ENCODE data around the gene LONRF2. TPM values are rescaled to one million over a fixed set of nuclear protein-coding genes. Genes with fewer than 3 reads are reported as not detected.
"Not testable (repeated sequence)": the region's sequence is repeated elsewhere in the genome, so short reads cannot be mapped to it uniquely, and the experiment has no call there.

Gene LONRF2
- total RNA-seq, 4 donors from 2014 or later = 2.3 to 4.8 (median 2.6) TPM

DNA sequence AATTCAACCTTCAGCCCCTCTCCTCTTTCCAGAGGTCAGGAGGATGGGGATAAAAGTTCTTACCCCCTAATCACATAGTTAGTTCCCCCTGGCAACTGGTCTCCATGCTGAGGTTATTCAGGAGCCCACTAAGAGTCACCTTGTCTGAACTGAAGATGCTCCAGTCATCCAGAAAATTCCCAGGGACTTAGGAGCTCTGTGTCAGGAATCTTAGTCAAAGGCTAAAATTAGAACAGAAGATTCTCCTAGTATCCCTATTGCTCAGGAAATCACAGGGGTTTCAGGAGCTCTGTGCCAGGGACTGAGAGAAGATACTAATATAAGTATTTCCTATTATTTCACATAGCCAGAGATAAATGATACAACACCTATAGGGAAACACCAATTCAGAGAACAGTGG, 37.3 kb upstream of the LONRF2 start:
- no peak overlapping the region for H3K4me3 ChIP-seq
- H3K27me3 ChIP-seq = no peaks in the 10 kb centered on the region
- in situ Hi-C loops (cut with MboI; ENCODE audit: low pct_ligation_motif_present in 1 of 4, low pct_unique_long_range_greater_than_20kb in 1 of 4, low sequenced_read_pairs in 3 of 4) = no loop called here
- H3K27ac ChIP-seq = no peak overlapping the region
- H3K9me3 ChIP-seq = no peaks in the 10 kb centered on the region
- TF ChIP-seq EP300 (IDR thresholded peaks at IDR 0.05; ENCODE audit: low read depth) (no peak), POLR2AphosphoS5 (IDR thresholded peaks at IDR 0.05) (no peak), POLR2A (IDR thresholded peaks at IDR 0.05) (no peak)
- TF ChIP-seq, protein P1, sequence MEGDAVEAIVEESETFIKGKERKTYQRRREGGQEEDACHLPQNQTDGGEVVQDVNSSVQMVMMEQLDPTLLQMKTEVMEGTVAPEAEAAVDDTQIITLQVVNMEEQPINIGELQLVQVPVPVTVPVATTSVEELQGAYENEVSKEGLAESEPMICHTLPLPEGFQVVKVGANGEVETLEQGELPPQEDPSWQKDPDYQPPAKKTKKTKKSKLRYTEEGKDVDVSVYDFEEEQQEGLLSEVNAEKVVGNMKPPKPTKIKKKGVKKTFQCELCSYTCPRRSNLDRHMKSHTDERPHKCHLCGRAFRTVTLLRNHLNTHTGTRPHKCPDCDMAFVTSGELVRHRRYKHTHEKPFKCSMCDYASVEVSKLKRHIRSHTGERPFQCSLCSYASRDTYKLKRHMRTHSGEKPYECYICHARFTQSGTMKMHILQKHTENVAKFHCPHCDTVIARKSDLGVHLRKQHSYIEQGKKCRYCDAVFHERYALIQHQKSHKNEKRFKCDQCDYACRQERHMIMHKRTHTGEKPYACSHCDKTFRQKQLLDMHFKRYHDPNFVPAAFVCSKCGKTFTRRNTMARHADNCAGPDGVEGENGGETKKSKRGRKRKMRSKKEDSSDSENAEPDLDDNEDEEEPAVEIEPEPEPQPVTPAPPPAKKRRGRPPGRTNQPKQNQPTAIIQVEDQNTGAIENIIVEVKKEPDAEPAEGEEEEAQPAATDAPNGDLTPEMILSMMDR (IDR thresholded peaks at IDR 0.05) = no peak
- no peak for DNase-seq
- intact Hi-C loops (cut with DNase I; ENCODE audit: low total_unique reads) = no loop called here
- H3K36me3 ChIP-seq = no peaks in the 10 kb centered on the region
- no peaks in the 10 kb centered on the region for H3K4me1 ChIP-seq

- H3K27ac ChIP-seq = no peak overlapping the region
- in situ Hi-C loops (cut with MboI; ENCODE audit: low pct_ligation_motif_present in 1 of 4, low pct_unique_long_range_greater_than_20kb in 1 of 4, low sequenced_read_pairs in 3 of 4) = no loop called here
- H3K9me3 ChIP-seq = no peaks in the 10 kb centered on the region
- DNase-seq = no peak
- TF ChIP-seq POLR2AphosphoS5 (IDR thresholded peaks at IDR 0.05) (no peak), POLR2A (IDR thresholded peaks at IDR 0.05) (no peak), EP300 (IDR thresholded peaks at IDR 0.05; ENCODE audit: low read depth) (no peak)
- TF ChIP-seq, protein P1 (IDR thresholded peaks at IDR 0.05) = no peak
- H3K4me1 ChIP-seq = no peaks in the 10 kb centered on the region
- 88 to 89% methylated on average over 2 of the region's 2 CpGs for WGBS, 2 donors (ENCODE audit: low coverage in 1 of 2)
- no peaks in the 10 kb centered on the region for H3K27me3 ChIP-seq
- no peak overlapping the region for H3K4me3 ChIP-seq
- intact Hi-C loops (cut with DNase I; ENCODE audit: low total_unique reads) = no loop called here
- no peaks in the 10 kb centered on the region for H3K36me3 ChIP-seq
Measured at GRCh38 chr2:100358554-100358953, 36.3 kb upstream of the LONRF2 start.

- no peak for TF ChIP-seq POLR2AphosphoS5 (IDR thresholded peaks at IDR 0.05)
- no peak for TF ChIP-seq EP300 (IDR thresholded peaks at IDR 0.05; ENCODE audit: low read depth)
- no peak for TF ChIP-seq POLR2A (IDR thresholded peaks at IDR 0.05)
- TF ChIP-seq, protein P1 (IDR thresholded peaks at IDR 0.05) = no peak
- no peak for DNase-seq
- Histone ChIP-seq H3K4me1 (no peaks in the 10 kb centered on the region), H3K27me3 (no peaks in the 10 kb centered on the region), H3K36me3 (no peaks in the 10 kb centered on the region), H3K4me3 (no peak overlapping the region), H3K27ac (no peak overlapping the region), H3K9me3 (no peaks in the 10 kb centered on the region)
- 78 to 80% methylated on average over 4 to 7 of the region's 7 CpGs for WGBS, 2 donors (ENCODE audit: low coverage in 1 of 2)
- intact Hi-C loops (cut with DNase I; ENCODE audit: low total_unique reads) (no loop called here), in situ Hi-C loops (cut with MboI; ENCODE audit: low pct_ligation_motif_present in 1 of 4, low pct_unique_long_range_greater_than_20kb in 1 of 4, low sequenced_read_pairs in 3 of 4) (no loop called here)
Measured at GRCh38 chr2:100352521-100352920, 30.2 kb upstream of the LONRF2 start.

GRCh38 chr2:100350661-100351185, 28.4 kb upstream of the LONRF2 start:
- H3K4me1 ChIP-seq = no peaks in the 10 kb centered on the region
- 49 to 66% methylated on average over 6 to 13 of the region's 13 CpGs for WGBS, 2 donors (ENCODE audit: low coverage in 1 of 2)
- no peaks in the 10 kb centered on the region for H3K27me3 ChIP-seq
- in situ Hi-C loops (cut with MboI; ENCODE audit: low pct_ligation_motif_present in 1 of 4, low pct_unique_long_range_greater_than_20kb in 1 of 4, low sequenced_read_pairs in 3 of 4) (no loop called here), intact Hi-C loops (cut with DNase I; ENCODE audit: low total_unique reads) (no loop called here)
- no peaks in the 10 kb centered on the region for H3K9me3 ChIP-seq
- DNase-seq = no peak
- H3K4me3 ChIP-seq = no peak overlapping the region
- no peaks in the 10 kb centered on the region for H3K36me3 ChIP-seq
- H3K27ac ChIP-seq = no peak overlapping the region
- TF ChIP-seq POLR2A (IDR thresholded peaks at IDR 0.05) (no peak), POLR2AphosphoS5 (IDR thresholded peaks at IDR 0.05) (no peak), EP300 (IDR thresholded peaks at IDR 0.05; ENCODE audit: low read depth) (no peak)
- TF ChIP-seq, protein P1 (IDR thresholded peaks at IDR 0.05) = no peak

- H3K9me3 ChIP-seq; H3K36me3 ChIP-seq; in situ Hi-C loops (cut with MboI; ENCODE audit: low pct_ligation_motif_present in 1 of 4, low pct_unique_long_range_greater_than_20kb in 1 of 4, low sequenced_read_pairs in 3 of 4); intact Hi-C loops (cut with DNase I; ENCODE audit: low total_unique reads); H3K27ac ChIP-seq; H3K4me1 ChIP-seq; H3K4me3 ChIP-seq; DNase-seq; H3K27me3 ChIP-seq: not testable (repeated sequence)
- WGBS, 2 donors (ENCODE audit: low coverage in 1 of 2) = 36% methylated on average over 1 of the region's 1 CpG; no CpG with 5 or more reads in 1 of the 2 donors
Measured at GRCh38 chr2:100345144-100345543, 22.8 kb upstream of the LONRF2 start.

Data from transverse colon (tissue), 4 donors.